HG03064 (cell line): Measurements from ENCODE around the gene BTBD16.

Experiments used
- ATAC-seq: cut with Tn5 transposase; IDR thresholded peaks from one replicate; pipeline ENCODE4 v1.9.1; 2021; ENCODE audit warnings: low read depth; ENCODE audit not compliant: unreplicated experiment

BTBD16 gene

GRCh38 chr10:122292376-122292775, 21.3 kb downstream of the BTBD16 start:
- no peak for ATAC-seq

DNA sequence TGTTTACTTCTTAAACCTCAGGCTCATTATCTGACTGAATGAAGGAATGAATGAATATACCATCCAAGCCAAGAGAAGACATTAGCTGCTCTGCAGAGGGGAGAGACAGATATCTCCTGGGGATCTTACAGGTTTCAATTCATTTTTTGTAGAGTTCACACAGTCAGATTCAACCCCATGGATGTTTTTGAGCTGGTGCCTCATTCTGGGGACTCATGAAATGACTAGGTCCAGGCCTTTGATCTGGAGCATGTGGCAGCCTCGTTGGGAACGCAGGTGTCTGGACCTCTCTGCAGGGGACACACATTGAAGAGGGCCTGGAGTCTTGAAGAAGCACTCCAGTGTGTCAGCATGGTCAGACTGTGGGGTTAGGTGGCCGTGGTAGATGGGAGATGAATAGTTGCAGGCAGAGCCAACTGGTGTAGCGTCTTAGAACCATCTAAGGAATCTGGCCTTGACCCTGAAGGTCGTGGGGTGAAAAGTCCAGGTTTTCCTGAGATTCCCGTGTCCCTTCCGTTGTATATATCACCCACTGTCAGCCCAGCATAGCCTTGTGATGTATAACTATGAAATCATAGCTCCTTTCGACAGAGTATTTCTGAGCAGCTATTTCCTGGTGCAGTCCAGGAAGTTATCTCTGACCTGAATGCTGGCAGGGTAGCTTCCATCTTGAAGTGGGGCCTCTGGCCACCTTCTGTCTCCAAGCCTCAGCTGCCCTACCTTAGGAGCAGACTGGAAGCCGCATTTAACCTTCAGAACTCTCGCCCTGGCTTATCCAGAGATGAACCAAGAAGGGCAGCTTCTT, 22.3 kb downstream of the BTBD16 start:
- no peak for ATAC-seq

GRCh38 chr10:122293961-122294380, 22.9 kb downstream of the BTBD16 start:
- no peak for ATAC-seq

- no peak for ATAC-seq
These were observed 23.7 kb downstream of the BTBD16 start for GRCh38 chr10:122294511-122295450.

DNA sequence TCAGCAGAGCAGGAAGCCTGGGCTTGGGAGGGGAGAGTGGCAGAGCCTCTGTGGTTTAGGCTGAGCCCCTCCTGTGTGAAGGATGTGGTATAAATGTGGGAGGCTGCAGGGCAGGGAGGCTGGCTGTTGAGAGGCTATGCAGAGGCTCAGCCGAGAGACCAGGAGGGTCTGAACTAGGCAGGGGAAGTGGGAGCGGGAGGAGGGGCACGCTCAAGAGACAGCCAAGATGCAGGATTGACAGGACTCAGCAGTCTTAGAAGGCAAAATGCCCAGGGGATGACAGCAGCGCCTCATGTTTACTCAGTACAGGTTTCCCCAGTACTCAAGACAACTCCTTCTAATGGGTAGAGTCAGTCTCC, 24.3 kb downstream of the BTBD16 start:
- ATAC-seq: no peak

DNA sequence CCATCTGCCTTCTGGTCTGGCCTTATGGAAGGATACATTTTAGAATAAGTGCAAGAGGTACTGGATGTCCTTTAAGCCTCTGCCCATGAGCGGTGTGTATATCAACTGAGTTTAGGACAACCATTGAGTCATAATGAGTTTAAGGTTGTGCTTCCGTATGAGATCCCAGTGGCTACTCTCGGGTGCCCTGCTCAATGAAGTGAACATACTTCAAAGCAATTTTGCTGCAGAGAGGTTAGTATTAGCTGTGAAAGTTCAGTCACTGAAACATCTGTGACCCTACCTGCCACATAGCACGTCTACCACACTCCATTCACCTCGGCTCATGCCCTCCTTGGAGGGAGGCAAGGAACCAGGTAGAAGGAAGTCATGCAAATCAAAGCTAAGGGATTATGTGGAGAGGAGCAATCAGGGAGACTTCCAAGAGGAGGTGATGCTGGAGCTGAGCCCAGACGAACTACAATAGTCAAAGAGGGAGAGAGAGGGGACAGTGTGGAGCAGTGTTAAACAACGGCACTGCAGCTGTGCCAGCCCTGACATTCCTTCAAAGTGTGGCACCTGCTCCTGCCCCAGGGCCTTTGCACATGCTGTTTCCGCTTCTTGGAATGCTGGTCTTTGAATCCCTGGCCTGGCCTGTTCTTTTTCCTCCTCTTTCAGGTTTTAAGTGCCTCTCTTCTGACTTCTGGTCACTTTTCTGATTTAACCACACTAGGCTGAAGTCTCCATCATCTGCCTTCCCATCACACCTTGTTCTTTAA, 25.4 kb downstream of the BTBD16 start:
- ATAC-seq: no peak

- ATAC-seq: no peak
These were observed 26.5 kb downstream of the BTBD16 start for GRCh38 chr10:122297583-122297982.

- no peak for ATAC-seq
These were observed 27.1 kb downstream of the BTBD16 start for GRCh38 chr10:122298206-122298597.

DNA sequence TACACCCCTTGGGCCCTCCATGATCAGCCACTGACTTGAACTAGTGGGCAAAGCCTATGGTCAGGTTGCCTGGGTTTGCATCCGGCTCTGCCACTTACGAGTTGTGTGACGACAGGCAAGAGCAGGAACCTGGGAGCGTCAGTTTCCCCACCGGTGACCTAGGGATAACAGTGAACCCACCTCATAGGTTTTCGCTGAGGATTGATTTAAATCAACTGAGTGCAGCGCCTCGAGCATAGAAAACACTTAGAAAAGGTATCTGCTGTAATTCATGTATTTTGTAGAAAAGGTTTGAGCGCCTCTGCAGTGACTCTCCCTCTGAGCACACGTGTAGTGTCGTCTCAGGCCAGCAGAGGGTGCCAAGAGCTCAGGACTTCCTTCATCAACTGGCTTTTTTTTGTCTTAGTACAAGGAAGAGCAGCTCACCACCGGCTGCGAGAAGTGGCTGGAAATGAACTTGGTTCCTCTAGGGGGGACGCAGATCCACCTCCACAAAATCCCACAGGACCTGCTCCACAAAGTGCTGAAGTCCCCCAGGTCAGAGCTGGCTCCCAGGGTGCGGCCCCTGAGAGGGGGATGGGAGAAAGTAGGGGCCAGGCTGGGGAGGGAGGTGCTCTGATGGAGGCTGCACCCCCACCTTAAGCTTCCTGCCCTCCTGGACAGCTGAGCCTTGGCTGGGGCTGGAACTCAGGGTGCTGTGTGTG, 27.7 kb downstream of the BTBD16 start:
- ATAC-seq: no peak

DNA sequence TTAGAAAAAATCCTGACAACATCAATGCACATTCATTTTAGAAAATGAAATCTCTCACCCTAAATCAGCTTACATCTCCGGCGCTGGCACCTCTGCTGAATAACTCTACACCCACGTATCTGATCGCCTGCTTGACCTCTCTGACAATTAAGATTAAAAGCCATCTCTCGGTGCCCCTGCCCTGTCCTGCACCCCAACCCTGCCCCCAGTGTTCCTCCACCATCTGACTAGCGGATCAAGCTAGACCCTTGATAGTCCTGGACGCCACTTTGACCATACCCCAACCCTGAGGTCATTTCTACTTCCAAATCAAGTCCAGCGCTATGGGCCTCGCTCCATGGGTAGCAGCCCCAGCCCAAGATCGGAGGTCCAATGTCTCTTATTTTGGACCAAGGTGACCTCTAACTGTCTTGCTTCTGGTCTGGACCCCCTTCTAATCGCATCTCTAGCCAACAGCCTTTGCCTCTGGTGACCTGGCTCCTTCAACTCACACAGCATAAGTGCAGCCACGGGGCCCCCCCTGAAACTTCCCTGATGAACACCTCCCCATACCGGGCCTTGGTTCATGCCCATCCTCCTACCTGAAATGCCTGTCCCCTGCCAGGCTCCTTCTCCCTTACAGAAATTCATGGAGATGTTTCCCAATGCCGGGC, 28.5 kb downstream of the BTBD16 start:
- ATAC-seq: no peak

DNA sequence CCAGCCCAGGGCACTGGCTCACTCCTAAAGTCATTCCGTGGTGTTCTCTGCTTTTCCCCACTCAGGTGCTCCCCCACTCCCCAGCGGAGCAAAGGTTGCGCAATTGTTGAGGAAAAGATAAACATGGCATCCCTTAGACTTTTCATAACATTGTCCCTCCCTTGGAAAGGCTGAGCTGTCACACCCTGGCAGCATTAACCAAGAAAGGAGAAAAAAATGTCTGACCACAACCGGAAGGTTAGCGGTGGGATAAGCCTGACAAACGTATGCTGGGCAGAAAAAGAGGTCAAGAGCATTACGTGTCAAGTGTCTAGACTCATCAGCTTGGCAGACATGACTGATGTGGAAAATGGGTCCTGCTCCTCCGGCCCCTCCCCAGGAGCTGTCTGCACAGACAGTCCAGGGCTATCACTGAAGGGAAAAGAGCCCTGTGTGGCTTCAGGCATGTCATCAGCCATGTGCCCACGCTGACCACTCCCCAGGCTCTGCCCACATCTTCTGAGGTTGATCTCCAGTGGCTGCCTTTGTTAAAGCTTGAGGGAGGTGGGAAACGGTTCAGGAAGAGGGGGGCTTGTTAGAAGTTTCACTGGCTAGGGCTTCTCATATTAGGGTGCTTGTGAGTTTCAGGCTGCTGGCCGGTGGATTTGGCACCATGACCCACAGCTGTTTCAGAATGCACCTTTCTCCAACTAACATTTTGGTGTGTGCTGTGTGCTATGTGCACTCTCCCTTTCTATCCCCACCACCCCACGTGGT, 30.1 kb downstream of the BTBD16 start:
- ATAC-seq: no peak

- ATAC-seq: no peak
These were observed 30.7 kb downstream of the BTBD16 start for GRCh38 chr10:122301811-122302115.

GRCh38 chr10:122302315-122302714, 31.2 kb downstream of the BTBD16 start:
- no peak for ATAC-seq

- no peak for ATAC-seq
These were observed 32.4 kb downstream of the BTBD16 start for GRCh38 chr10:122303271-122304053.

GRCh38 chr10:122304054-122304579, 33.0 kb downstream of the BTBD16 start:
- no peak for ATAC-seq

GRCh38 chr10:122306282-122306681, 35.2 kb downstream of the BTBD16 start:
- no peak for ATAC-seq

DNA sequence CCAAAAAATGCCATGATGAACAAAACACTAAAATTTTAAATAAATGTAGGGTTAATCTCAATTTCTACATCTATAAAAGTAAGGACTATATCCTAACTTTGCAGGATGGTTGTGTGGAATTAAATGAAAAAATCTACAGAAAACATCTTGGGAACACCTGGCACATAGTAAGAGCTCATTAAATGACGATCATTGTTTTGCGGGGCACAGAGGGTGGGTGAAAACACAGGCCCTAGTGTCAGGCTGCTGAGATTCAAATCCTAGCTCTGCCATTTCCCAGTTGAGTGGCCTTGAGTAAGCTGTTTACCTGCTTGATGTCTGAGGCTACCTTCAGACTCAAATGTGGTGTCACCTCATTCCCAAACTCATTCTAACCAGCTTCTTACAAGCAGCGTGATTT, 35.6 kb downstream of the BTBD16 start:
- ATAC-seq: no peak

GRCh38 chr10:122307669-122308416, 36.7 kb downstream of the BTBD16 start:
- ATAC-seq: no peak
